Astrocyte of the spinal cord (primary cell): ENCODE data around the gene ARRDC3.

Experiments used
- DNase-seq: peaks from one replicate; pipeline ENCODE4 v3.0.0; 2011; ENCODE audit warnings: low read depth, low spot score
- H3K4me3 ChIP-seq: 2 replicates; pipeline ENCODE4 v1.5.1; 2011; ENCODE audit warnings: low read depth, mild to moderate bottlenecking, low read length, moderate library complexity
- CTCF ChIP-seq: IDR thresholded peaks from 2 replicates; pipeline ENCODE4 v1.5.1; 2012; ENCODE audit warnings: low read depth, mild to moderate bottlenecking, low read length, inconsistent platforms
- in situ Hi-C: cut with HindIII; loops from 2 replicates; pipeline ENCODE4 v1.10.0; 2017; ENCODE audit warnings: low sequenced_read_pairs

ARRDC3 gene

GRCh38 chr5:91318724-91319123, 64.4 kb downstream of the ARRDC3 start:
- H3K4me3 ChIP-seq: no peak overlapping the region
- in situ Hi-C loops: no loop called here
- DNase-seq: no peak
- TF ChIP-seq CTCF: no peak
